HepG2 (cell line): Measurements from ENCODE around the gene RPS2. TPM values are rescaled to one million over a fixed set of nuclear protein-coding genes. Genes with fewer than 3 reads are reported as not detected.

Source experiments
- AHR ChIP-seq: IDR thresholded peaks from 2 replicates; pipeline ENCODE4 v1.6.1; 2018; ENCODE audit warnings: missing genetic modification reagents, missing compliant biosample characterization
- ELF1 ChIP-seq: sonication (generic); formaldehyde crosslinking; IDR thresholded peaks from 2 replicates; pipeline ENCODE4 v1.4.0; 2020; ENCODE audit warnings: missing genetic modification reagents
- JUNB ChIP-seq: sonication (generic); formaldehyde crosslinking; IDR thresholded peaks from 2 replicates; pipeline ENCODE4 v1.8.0; 2022; ENCODE audit warnings: missing genetic modification reagents, mild to moderate bottlenecking, borderline replicate concordance
- KAT7 ChIP-seq: IDR thresholded peaks from 2 replicates; pipeline ENCODE4 v1.6.1; 2018; ENCODE audit warnings: borderline replicate concordance, missing compliant biosample characterization
- MEIS2 ChIP-seq: sonication (generic); formaldehyde crosslinking; IDR thresholded peaks from 2 replicates; pipeline ENCODE4 v1.9.0; 2021; ENCODE audit warnings: mild to moderate bottlenecking, missing genetic modification reagents
- MXI1 ChIP-seq: IDR thresholded peaks from 3 replicates; pipeline ENCODE4 v1.6.1; 2012; ENCODE audit warnings: low read depth, low read length, inconsistent platforms, borderline replicate concordance
- MYC ChIP-seq: sonication (generic); formaldehyde crosslinking; IDR thresholded peaks from 2 replicates; pipeline ENCODE4 v1.9.0; 2021; ENCODE audit warnings: missing genetic modification reagents, borderline replicate concordance
- PPARG ChIP-seq: conservative IDR thresholded peaks from 2 replicates; pipeline ENCODE4 v1.6.1; 2016; ENCODE audit warnings: missing biosample characterization, missing genetic modification reagents
- RARG ChIP-seq: sonication (generic); formaldehyde crosslinking; IDR thresholded peaks from 2 replicates; pipeline ENCODE4 v1.4.0; 2020; ENCODE audit warnings: low read depth, mild to moderate bottlenecking, missing genetic modification reagents
- REXO4 ChIP-seq: sonication (generic); formaldehyde crosslinking; IDR thresholded peaks from 2 replicates; pipeline ENCODE4 v1.8.0; 2022; ENCODE audit warnings: missing genetic modification reagents, mild to moderate bottlenecking, borderline replicate concordance
- RFX5 ChIP-seq: IDR thresholded peaks from 2 replicates; pipeline ENCODE4 v1.6.1; 2011; ENCODE audit warnings: low read depth, low read length, improper control_type of control experiment
- SAP130 ChIP-seq: IDR thresholded peaks from 2 replicates; pipeline ENCODE4 v1.6.1; 2016; ENCODE audit warnings: low read depth
- SP2 ChIP-seq: sonication (generic); formaldehyde crosslinking; IDR thresholded peaks from 2 replicates; pipeline ENCODE4 v1.5.1; 2020; ENCODE audit warnings: mild to moderate bottlenecking, missing genetic modification reagents
- TMF1 ChIP-seq: sonication (generic); formaldehyde crosslinking; IDR thresholded peaks from 2 replicates; pipeline ENCODE4 v1.8.1; 2022; ENCODE audit warnings: low read depth, missing genetic modification reagents
- ZMAT3 ChIP-seq: sonication (generic); formaldehyde crosslinking; conservative IDR thresholded peaks from 2 replicates; pipeline ENCODE4 v1.7.0; 2021; ENCODE audit warnings: missing genetic modification reagents
- ZNF101 ChIP-seq: sonication (generic); formaldehyde crosslinking; IDR thresholded peaks from 2 replicates; pipeline ENCODE4 v1.4.0; 2020; ENCODE audit warnings: mild to moderate bottlenecking, low read depth, missing genetic modification reagents, borderline replicate concordance
- ZNF12 ChIP-seq: sonication (generic); formaldehyde crosslinking; IDR thresholded peaks from 2 replicates; pipeline ENCODE4 v1.5.0; 2020; ENCODE audit warnings: missing genetic modification reagents
- ZNF160 ChIP-seq: sonication (generic); formaldehyde crosslinking; IDR thresholded peaks from 2 replicates; pipeline ENCODE4 v1.8.0; 2022; ENCODE audit warnings: mild to moderate bottlenecking, inconsistent platforms, missing genetic modification reagents
- ZNF30 ChIP-seq: sonication (generic); formaldehyde crosslinking; IDR thresholded peaks from 2 replicates; pipeline ENCODE4 v1.5.0; 2020; ENCODE audit warnings: mild to moderate bottlenecking, missing genetic modification reagents
- ZNF367 ChIP-seq: sonication (generic); formaldehyde crosslinking; IDR thresholded peaks from 2 replicates; pipeline ENCODE4 v1.4.0; 2020; ENCODE audit warnings: missing genetic modification reagents, borderline replicate concordance
- ZNF441 ChIP-seq: sonication (generic); formaldehyde crosslinking; IDR thresholded peaks from 2 replicates; pipeline ENCODE4 v1.7.0; 2021; ENCODE audit warnings: missing genetic modification reagents, borderline replicate concordance
- ZNF451 ChIP-seq: sonication (generic); formaldehyde crosslinking; IDR thresholded peaks from 2 replicates; pipeline ENCODE4 v1.5.0; 2020; ENCODE audit warnings: mild to moderate bottlenecking, missing genetic modification reagents
- ZNF549 ChIP-seq: sonication (generic); formaldehyde crosslinking; IDR thresholded peaks from 2 replicates; pipeline ENCODE4 v1.5.0; 2020; ENCODE audit warnings: missing genetic modification reagents
- ZNF660 ChIP-seq: sonication (generic); formaldehyde crosslinking; IDR thresholded peaks from 2 replicates; pipeline ENCODE4 v1.5.1; 2020; ENCODE audit warnings: mild to moderate bottlenecking, low read depth, missing genetic modification reagents, borderline replicate concordance
- ZNF879 ChIP-seq: sonication (generic); formaldehyde crosslinking; IDR thresholded peaks from 2 replicates; pipeline ENCODE4 v1.8.1; 2023; ENCODE audit warnings: missing genetic modification reagents
- polyA plus RNA-seq, 8 experiments: library from polyadenylated mRNA; depleted of rRNA in 3 of 8; stranded (reverse) in 7 of 8; unstranded in 1 of 8; fragments of >200 nt; fragmentation: Illumina TruSeq in 4 of 8; extraction: Trizol in 4 of 8; gene quantifications; 2 replicates each; pipeline versions ENCODE4 v1.2.1 to v1.2.3, GENCODE V29; 2011 to 2016; ENCODE audit warnings: low read depth in 4 of 8, missing spikeins in 1 of 8, mixed read lengths in 1 of 8; ENCODE audit not compliant: insufficient read depth in 1 of 8
- total RNA-seq, 5 experiments: library from RNA; depleted of rRNA; stranded (reverse); fragments of >200 nt; fragmentation: Illumina TruSeq; extraction: Trizol; gene quantifications; 2 replicates each; pipeline ENCODE4 v1.2.3, GENCODE V29; 2016; ENCODE audit warnings: low read depth in 1 of 5
- TF ChIP-seq, protein P1 (sequence below): sonication (generic); formaldehyde crosslinking; IDR thresholded peaks from 2 replicates; pipeline ENCODE4 v1.5.0; 2020; ENCODE audit warnings: mild to moderate bottlenecking, low read depth, missing genetic modification reagents, borderline replicate concordance
- TF ChIP-seq, protein P2 (sequence below): sonication (generic); formaldehyde crosslinking; IDR thresholded peaks from 2 replicates; pipeline ENCODE4 v1.9.0; 2021; ENCODE audit warnings: missing genetic modification reagents, borderline replicate concordance
- TF ChIP-seq, protein P3 (sequence below): sonication (generic); formaldehyde crosslinking; IDR thresholded peaks from 2 replicates; pipeline ENCODE4 v1.5.1; 2020; ENCODE audit warnings: missing genetic modification reagents, mild to moderate bottlenecking, borderline replicate concordance

RPS2 gene
- total and polyA plus RNA-seq, 2 of the 13 experiments (the other 11 are each of a cell fraction or from before 2014, with no cell fraction given), result 1,908 to 4,514 TPM

DNA sequence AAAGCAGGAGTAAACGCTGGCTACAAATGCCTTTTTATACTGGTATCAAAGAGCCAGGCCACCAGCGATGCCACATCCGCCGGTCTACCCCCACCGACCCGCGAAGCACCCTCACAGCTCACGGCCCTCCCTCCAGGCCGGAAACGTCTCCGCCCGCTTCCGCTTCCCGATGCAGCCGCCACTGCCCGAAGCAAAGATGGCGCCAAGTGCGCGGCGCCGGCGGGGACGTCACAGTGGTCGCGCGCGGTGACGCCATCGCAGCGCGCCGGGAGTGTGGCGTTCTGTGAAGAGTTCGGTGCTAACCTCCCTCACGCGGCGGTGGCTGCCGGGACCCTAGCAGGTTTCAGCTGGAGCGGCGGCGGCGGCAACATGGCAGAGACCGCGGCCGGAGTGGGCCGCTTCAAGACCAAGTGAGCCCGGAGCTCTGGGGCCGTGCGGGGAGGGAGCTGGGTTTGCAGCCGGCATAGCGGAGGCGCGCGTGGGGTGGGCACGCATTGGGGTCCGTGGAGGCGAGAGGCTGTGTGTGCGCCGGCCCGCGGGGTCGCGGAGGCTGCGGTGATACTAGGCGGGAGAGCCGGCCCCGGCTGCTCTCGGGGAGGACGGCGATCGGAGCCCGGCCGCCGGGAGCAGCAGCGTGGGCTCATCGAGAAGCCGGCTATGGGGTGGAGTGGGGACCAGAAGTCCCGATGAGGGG, 7.3 kb upstream of the RPS2 start, which contains the start of gene TBL3 (continued):
- no peak for TF ChIP-seq ZNF12
- no peak for TF ChIP-seq ZNF660
- peak; percentile 99 for TF ChIP-seq SAP130
- no peak for TF ChIP-seq JUNB (CRISPR knock-in tag)
- TF ChIP-seq, protein P1, sequence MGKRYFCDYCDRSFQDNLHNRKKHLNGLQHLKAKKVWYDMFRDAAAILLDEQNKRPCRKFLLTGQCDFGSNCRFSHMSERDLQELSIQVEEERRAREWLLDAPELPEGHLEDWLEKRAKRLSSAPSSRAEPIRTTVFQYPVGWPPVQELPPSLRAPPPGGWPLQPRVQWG (CRISPR knock-in tag), result no peak
- peak; percentile 55; the same call in 1 of the 2 replicates for TF ChIP-seq ZNF441
- TF ChIP-seq RFX5, result peak; percentile 64
- TF ChIP-seq PPARG (CRISPR knock-in tag), result peak; percentile 33; the same call in 1 of the 2 replicates
- no peak for TF ChIP-seq ZNF367
- TF ChIP-seq ZNF879 (CRISPR knock-in tag), result no peak
- peak; percentile 75 for TF ChIP-seq ZNF451
- TF ChIP-seq SP2 (CRISPR knock-in tag), result peak; percentile 87
- TF ChIP-seq ZNF101 (CRISPR knock-in tag), result no peak
- no peak for TF ChIP-seq REXO4 (CRISPR knock-in tag)
- TF ChIP-seq, protein P2, sequence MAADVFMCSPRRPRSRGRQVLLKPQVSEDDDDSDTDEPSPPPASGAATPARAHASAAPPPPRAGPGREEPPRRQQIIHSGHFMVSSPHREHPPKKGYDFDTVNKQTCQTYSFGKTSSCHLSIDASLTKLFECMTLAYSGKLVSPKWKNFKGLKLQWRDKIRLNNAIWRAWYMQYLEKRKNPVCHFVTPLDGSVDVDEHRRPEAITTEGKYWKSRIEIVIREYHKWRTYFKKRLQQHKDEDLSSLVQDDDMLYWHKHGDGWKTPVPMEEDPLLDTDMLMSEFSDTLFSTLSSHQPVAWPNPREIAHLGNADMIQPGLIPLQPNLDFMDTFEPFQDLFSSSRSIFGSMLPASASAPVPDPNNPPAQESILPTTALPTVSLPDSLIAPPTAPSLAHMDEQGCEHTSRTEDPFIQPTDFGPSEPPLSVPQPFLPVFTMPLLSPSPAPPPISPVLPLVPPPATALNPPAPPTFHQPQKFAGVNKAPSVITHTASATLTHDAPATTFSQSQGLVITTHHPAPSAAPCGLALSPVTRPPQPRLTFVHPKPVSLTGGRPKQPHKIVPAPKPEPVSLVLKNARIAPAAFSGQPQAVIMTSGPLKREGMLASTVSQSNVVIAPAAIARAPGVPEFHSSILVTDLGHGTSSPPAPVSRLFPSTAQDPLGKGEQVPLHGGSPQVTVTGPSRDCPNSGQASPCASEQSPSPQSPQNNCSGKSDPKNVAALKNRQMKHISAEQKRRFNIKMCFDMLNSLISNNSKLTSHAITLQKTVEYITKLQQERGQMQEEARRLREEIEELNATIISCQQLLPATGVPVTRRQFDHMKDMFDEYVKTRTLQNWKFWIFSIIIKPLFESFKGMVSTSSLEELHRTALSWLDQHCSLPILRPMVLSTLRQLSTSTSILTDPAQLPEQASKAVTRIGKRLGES (CRISPR knock-in tag), result no peak
- TF ChIP-seq ZNF549 (CRISPR knock-in tag), result no peak
- no peak for TF ChIP-seq RARG (CRISPR knock-in tag)
- TF ChIP-seq ELF1 (CRISPR knock-in tag), result peak; percentile 99
- peak; percentile 83 for TF ChIP-seq MEIS2 (CRISPR knock-in tag)
- TF ChIP-seq ZNF30 (CRISPR knock-in tag), result no peak
- TF ChIP-seq AHR (CRISPR knock-in tag), result peak; percentile 92
- TF ChIP-seq KAT7, result peak; percentile 95
- TF ChIP-seq ZNF160 (CRISPR knock-in tag), result peak; percentile 71; the same call in 1 of the 2 replicates
- TF ChIP-seq TMF1 (CRISPR knock-in tag), result 0 out of 2 replicates have a peak, but pooled peaks have one; percentile 49
- peak; percentile 93 for TF ChIP-seq ZMAT3 (CRISPR knock-in tag)
- TF ChIP-seq, protein P3, sequence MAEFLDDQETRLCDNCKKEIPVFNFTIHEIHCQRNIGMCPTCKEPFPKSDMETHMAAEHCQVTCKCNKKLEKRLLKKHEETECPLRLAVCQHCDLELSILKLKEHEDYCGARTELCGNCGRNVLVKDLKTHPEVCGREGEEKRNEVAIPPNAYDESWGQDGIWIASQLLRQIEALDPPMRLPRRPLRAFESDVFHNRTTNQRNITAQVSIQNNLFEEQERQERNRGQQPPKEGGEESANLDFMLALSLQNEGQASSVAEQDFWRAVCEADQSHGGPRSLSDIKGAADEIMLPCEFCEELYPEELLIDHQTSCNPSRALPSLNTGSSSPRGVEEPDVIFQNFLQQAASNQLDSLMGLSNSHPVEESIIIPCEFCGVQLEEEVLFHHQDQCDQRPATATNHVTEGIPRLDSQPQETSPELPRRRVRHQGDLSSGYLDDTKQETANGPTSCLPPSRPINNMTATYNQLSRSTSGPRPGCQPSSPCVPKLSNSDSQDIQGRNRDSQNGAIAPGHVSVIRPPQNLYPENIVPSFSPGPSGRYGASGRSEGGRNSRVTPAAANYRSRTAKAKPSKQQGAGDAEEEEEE (CRISPR knock-in tag), result peak; percentile 73; the same call in 1 of the 2 replicates
- peak; percentile 93 for TF ChIP-seq MYC (CRISPR knock-in tag)
- peak; percentile 94; the same call in 1 of the 3 replicates for TF ChIP-seq MXI1
